HG03196 (cell line): ENCODE data around the gene CASZ1.

Experiments used
- ATAC-seq: cut with Tn5 transposase; IDR thresholded peaks from one replicate; pipeline ENCODE4 v1.9.1; 2021; ENCODE audit not compliant: unreplicated experiment

The CASZ1 gene

DNA sequence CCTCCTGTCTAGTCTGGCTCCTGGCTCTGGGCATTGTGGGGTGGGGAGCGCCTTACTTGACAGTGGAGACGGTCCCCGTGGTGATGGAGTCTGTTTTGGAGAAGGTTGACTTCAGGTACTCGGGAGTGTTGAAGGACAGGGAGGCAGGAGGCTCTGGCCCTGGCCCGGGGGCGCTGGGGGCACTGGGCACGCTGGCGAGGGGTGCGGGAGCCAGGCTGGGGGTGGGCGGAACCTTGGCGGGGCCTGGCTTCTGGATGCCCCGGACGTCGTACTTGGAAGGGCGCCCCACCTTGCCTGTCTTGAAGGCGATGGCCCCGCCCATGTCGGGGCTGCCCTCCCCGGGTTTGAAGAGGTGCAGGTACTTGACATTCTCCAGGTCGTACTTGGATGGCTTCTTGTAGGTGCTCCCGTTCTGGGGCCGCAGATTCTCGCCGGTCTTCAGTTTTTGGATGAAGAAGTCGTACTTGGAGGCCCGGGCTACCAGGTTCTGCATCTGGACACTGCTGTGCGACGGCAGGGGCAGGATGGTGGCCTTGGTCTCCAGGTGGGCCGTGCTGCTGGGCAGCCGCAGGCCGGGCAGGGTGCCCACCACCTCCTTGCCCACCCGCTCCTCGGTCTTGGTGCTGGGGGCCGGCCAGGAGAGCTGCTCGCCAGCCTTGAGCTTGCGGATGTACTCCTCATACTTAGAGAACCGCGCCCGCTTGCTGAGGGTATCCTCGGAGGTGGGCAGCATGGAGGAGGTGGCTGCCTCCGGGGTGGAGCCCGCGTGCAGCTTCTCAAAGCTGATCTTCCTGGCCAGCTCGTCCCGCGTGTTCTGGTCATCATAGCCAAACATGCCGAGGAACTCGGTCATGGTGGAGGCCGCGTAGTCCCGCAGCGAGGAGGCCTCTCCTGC, 136.6 kb downstream of the CASZ1 start:
- ATAC-seq = no peak

DNA sequence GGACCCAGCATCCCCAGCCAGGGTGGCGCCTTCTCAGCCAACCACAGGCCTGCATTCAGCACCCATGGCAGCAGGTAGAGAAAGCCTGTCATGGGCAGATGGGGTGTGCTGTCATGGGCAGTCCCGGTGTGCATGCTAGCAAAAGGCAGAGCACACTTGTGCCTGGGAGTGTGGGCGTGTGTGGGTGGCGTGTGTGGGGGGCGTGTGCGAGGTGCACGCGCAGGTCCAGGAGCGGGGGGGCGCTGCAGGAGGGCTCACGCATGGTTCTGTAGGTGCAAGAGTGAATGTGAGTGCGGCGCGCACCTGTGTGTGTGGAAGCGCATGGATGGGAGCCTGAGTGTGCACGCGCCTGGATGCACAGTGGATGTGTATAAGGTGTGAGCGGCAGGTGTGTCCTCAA, 137.2 kb downstream of the CASZ1 start:
- ATAC-seq = no peak

- ATAC-seq = no peak
Observed at GRCh38 chr1:10658396-10659066, 137.9 kb downstream of the CASZ1 start.

- ATAC-seq = no peak
Observed at GRCh38 chr1:10657088-10657847, 139.2 kb downstream of the CASZ1 start.

GRCh38 chr1:10656431-10656830, 140.0 kb downstream of the CASZ1 start:
- ATAC-seq = no peak

- no peak for ATAC-seq
Observed at GRCh38 chr1:10655002-10655401, 141.4 kb downstream of the CASZ1 start.

DNA sequence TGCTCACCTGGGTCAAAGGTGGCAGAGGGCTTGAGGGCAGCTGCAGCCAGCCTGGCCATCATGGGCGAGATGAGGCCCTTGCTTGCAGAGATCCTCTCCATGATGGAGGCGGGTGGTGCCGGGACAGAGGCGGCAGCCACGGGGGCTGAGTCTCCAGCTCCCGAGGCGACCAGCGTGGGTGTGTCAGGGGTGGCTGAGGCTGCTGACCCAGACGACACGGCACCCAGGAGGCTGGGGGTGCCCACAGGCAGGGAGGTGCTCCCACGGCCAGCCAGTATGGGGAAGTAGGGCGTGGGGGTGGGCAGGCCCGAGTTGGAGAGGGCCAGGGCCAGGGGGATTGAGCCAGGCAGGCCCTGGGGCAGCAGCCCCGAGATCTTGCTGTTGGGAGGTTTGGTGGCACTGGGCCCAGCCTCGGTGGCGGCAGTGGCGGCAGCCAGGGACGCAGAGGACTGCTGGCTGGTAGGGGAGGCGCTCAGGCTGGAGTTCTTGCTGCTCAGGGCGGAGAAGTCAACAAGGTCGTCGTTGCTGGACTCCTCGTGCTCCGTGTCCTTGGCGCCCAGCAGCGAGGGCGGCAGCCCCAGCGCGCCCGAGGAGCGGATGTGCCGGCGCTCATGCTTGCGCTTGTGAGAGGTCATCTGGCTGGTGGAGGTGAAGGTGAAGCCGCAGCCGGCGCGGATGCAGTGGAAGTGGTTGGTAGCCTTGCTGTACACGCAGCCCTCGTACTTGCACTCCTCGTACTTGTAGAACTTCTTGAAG, 142.9 kb downstream of the CASZ1 start:
- no peak for ATAC-seq

- ATAC-seq = no peak
Observed at GRCh38 chr1:10652626-10653025, 143.8 kb downstream of the CASZ1 start.

GRCh38 chr1:10651793-10652192, 144.7 kb downstream of the CASZ1 start:
- no peak for ATAC-seq

- ATAC-seq = no peak
Observed at GRCh38 chr1:10651389-10651766, 145.1 kb downstream of the CASZ1 start.

GRCh38 chr1:10650556-10651388, 145.7 kb downstream of the CASZ1 start:
- no peak for ATAC-seq

DNA sequence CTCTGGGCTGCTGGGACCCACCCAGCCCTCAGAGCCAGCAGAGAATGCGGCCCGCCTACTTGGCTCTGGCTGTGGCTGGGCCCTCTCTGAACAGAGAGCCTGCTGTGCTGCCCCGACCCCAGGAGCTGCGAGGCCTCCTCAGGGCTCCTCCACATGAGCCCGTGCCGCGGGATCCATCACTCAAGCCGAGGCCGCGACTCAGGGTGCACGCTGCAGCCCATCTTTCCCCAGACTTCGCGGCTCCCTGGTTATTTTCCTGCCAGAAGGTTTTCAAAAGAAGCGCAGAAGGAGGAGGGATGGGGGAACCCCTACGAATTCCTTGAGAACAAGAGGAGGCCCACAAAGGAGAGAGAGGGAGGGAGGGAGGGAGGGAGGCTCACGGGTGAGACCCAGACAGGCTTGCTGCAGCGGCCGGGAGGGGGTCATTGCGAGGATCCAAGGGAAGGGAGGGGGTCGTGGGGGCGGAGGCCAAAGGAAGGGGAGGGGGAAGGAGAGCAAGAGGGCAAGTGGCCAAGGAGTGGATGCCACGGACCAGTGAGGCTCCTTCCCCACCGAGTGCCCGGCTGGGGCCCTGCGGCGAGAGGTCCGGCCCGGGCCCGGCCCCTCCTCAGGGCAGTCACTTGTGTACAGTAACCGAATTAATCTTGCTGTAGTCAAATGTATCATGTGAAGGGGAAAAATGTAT, 146.8 kb downstream of the CASZ1 start:
- no peak for ATAC-seq

DNA sequence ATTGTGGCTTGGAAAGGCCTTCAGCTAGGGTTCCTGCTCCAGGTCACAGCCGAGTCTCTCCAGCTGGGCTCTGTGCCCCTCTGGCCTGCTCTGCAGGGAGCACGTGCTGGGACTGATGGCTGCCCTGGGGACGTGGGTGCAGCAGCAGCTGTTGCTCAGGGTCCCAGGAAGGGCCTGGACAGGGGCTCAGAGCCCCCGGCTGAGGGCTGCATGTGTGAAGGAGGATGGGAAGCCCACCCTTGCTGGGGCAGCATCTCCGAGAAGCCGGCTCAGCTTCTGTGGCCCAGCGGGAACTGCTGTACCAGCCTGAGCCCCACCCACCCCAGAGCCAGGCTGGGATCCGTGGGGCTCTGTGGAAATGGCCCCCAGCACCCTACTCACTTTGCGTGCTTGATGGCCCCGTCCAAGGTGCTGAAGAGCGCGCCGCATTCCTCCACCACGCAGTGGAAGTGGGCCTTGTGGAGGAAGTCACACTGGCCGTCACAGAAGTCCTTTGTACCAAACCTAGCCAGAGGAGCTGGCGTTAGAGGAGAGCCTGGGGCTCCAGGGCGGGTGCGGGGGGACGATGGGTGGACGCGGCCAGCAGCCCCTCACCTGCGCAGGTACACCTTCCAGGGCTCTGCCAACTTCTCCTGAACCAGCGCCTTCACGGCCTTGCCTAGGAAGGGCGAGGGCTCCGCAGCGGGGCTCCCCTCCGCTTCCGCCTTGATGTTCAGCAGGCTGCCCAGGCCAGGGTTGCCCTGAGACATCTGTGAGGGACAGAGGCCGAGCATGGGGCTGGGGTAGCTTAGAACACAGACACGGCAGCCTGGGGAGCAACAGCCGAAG, 147.5 kb downstream of the CASZ1 start:
- no peak for ATAC-seq

GRCh38 chr1:10647414-10648170, 148.9 kb downstream of the CASZ1 start:
- ATAC-seq = no peak

DNA sequence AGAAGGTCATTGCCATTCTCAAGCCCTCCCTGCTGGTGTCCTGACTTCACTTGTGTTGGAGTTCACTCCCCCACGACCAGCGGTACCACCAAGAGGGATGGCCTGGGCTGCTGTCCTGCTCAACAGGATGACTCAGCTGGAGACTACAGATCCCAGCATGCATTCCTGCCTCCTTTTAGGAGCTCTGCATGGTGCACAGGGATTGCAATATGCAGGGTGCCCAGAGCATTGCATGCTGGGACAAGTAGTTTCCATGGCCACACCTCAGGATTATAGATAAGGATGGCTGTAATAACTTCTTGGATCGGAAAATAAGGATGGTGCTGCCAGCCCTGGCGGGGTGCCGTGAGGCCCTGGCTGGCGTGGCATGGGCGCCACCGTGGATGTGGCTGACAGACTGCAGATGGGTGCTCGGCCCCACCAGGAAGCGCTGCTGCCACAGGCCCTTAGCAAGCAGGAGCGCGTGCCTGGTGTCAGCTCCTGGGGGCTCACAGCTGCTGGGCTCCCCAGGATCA, 150.0 kb downstream of the CASZ1 start:
- no peak for ATAC-seq

- ATAC-seq = no peak
Observed at GRCh38 chr1:10644307-10645128, 151.9 kb downstream of the CASZ1 start.
